GM21381 (cell line): ENCODE measurements around the gene KCNIP1.

ENCODE experiments used
- ATAC-seq: cut with Tn5 transposase; IDR thresholded peaks from one replicate; pipeline ENCODE4 v1.9.1; 2021; ENCODE audit warnings: mild to moderate bottlenecking, moderate library complexity; ENCODE audit not compliant: unreplicated experiment

KCNIP1 gene

DNA sequence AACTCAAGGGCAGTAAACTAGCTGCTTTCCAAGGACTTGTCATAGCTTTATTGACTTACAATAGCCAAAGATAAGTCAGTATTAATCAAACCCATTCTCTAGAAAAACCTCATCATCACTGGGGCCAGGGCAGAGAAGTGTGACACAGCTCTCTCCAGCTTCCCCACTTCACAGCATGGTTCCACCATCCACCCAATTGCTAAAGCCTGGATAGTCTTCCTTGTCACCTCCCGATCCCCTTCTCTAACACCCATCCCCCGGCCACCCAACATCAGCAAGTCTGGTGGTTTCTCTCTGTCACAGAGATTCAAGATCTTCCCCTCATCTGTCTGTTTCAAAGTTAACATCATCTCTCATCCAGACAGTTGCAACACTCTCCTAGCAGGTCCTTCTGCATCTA, 191.1 kb downstream of the KCNIP1 start:
- no peak for ATAC-seq

DNA sequence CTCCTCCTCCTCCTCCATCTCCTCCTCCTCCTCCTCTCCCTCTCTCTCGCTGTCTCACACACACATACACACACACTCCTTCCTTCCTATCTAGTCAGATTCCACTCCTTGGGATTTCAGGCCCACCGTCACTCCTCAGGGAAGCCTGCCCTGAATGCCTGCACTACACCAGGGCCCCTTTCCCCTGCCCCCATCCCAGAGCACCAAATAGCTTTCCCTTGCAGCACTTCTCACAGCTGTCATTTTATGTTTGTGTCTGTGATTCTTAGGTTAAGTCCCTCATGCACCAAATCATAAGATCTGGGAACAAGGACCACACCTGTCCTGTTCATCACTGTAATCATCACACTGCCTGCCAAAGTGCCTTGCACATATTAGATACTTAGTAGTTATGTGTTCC, 193.2 kb downstream of the KCNIP1 start:
- no peak for ATAC-seq

DNA sequence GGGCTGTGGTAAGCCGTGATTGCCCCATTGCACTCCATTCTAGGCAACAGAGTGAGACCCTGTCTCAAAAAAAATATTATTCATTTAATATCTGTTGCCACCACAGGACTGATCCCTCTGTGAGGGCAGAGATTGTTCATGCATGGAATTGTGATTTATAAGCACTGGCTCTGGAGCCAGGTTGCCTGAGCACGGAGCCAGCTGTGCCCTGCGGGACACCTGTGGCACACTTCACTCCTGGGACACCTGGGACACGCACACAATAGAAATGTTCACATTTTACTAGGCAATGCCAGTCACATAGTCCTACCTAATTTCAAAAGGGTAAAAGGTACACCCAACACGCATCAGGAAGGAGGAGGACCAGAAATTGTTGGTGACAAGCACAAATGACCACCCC, 196.7 kb downstream of the KCNIP1 start:
- no peak for ATAC-seq

GRCh38 chr5:170701334-170701733, 197.5 kb downstream of the KCNIP1 start:
- ATAC-seq: no peak

DNA sequence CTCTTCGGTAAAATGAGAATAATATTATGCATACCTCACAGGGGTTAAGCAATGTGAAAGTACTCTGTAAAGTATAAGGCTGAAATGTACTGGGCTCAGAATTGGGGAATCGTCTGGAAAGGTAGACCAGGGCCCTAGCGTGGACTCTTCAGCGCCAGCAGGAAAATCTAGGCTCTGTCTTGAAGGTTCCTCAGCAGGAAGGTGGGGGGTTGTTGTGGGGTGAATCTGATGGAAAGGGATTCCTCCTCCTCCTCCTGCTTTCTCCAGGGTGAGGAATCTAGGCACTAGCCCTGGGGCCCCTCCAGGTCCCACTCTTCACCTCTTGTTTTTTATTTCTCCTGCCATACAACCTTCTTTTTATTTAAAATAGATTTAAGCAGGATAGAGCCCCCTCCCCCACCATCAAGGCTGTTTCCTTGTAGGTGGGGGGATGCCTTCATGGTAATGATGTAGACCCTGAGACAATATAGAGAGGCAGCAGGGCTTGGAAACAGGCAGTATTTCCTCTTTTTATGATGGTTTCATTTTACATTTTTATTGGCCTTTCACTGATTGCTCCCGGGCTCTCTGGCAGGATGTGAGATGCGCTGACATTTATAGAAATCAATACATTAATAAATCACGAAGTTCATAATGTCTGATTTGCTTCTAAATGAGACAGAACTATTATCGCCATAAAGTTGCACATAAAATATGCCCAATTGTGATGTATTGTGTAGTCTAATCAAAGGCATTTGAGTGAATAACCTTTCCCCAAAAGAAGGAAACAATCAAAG, 200.8 kb downstream of the KCNIP1 start:
- no peak for ATAC-seq

GRCh38 chr5:170709640-170710039, 205.8 kb downstream of the KCNIP1 start:
- no peak for ATAC-seq

- ATAC-seq: no peak
These were observed 207.5 kb downstream of the KCNIP1 start for GRCh38 chr5:170711300-170711699.

GRCh38 chr5:170715141-170715540, 211.3 kb downstream of the KCNIP1 start:
- no peak for ATAC-seq

GRCh38 chr5:170716396-170716795, 212.6 kb downstream of the KCNIP1 start:
- ATAC-seq: no peak

- ATAC-seq: no peak
These were observed 215.7 kb downstream of the KCNIP1 start for GRCh38 chr5:170719551-170719950.

- ATAC-seq: no peak
These were observed 216.4 kb downstream of the KCNIP1 start for GRCh38 chr5:170720179-170720578.

GRCh38 chr5:170720984-170721383, 217.2 kb downstream of the KCNIP1 start:
- no peak for ATAC-seq

DNA sequence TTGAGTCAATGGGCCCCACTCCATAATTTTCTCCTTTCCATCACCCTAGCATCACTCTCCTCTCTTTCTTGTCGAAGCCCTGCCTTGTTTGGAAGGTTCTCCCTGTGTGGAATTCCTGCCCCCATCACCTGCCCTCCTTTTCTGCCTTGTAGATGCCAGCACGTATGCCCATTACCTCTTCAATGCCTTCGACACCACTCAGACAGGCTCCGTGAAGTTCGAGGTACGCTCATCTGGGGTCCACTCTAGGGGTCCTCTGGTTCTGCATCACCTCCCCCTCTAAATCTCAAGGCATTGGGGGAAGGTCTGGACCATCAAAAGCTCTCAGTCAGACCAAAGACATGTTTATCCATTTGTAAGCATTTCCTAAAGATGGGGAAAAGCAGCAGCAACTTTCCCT, 217.9 kb downstream of the KCNIP1 start:
- ATAC-seq: no peak

- ATAC-seq: no peak
These were observed 218.5 kb downstream of the KCNIP1 start for GRCh38 chr5:170722316-170722715.

DNA sequence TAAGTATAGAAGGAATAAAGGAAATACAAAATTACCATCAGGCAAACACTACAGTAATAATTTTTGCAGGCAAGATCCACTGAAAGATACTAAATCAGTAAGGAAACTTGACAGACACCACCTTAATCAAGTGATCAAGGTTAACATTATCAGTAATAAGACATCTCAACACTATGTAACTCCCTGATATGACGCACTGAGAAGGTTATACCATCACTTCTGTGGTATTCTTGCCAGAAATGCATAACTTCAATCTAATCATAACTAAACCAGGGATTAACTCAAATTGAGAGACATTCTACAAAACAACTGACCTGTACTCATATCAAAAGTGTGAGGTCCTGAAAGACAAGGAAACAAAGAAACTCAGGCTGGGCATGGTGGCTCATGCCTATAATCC, 227.2 kb downstream of the KCNIP1 start:
- no peak for ATAC-seq

- no peak for ATAC-seq
These were observed 228.9 kb downstream of the KCNIP1 start for GRCh38 chr5:170732685-170733084.

GRCh38 chr5:170736966-170737365, 233.1 kb downstream of the KCNIP1 start:
- ATAC-seq: no peak

DNA sequence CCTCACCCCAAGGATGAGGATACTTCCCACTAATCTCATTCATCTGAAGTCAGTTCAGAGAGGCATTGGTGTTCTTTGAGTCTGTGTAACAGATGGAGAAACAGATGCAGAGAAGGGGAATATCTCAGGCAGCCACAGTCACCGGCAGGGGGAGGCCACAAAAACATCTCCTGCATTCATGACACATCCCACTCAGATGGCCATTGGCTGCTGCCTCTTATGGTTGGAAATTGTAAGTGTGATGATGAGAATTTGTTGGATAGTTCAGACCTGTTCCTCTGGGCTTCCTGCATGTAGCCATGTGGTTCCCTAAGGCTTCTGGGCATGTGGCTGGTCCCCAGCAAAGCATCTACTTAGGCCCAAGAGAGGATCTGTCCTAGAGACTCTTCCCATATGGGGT, 233.8 kb downstream of the KCNIP1 start:
- no peak for ATAC-seq

DNA sequence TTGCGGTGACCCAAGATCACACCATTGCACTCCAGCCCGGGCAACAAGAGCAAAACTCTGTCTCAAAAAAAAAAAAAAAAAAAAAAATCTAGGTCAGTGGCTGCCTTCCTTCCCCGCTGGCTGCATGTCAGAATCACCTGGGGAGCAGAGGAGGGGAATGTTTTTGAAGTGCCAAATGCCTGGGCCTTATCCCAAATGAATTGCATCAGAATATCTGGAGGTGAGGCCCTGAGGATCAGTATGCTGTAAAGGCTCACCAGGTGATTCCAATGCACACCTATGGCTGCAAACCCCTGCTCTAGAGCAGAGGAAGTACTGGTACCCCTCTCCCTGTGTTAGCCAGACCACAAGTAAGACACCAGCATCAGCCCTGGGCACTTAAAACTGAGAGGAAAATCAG, 235.0 kb downstream of the KCNIP1 start:
- no peak for ATAC-seq

- ATAC-seq: no peak
These were observed 235.6 kb downstream of the KCNIP1 start for GRCh38 chr5:170739446-170739845.

DNA sequence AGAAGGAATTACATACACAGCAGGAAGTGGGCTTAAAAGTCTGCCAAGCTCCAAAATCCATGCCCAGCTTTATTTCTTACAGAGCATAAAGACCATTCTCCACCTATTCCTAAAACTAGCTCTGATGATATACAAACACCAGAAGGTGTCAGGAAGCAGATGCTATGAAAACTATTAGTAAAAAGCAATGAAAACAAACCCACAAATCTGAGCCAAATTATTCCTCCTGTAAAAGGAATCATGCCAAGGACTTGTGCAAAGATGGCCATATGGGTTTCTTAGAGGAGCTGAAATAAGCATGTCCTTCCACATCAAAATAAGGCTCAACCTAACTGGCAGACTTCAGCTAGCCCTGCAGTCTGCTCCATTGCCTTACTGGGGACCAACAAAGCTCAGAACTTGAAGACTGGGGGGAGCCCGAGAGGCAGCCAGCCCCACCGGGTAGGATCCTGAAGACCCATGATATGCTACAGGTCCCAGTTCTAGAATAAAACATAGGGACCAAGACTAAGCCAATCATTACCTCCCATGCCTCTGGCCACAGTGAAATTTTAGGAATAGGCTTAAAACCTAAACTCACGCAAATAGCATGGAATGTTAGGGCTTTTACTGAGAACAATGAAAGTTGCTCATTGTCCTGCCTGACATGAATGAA, 236.9 kb downstream of the KCNIP1 start:
- ATAC-seq: no peak

GRCh38 chr5:170741801-170742200, 238.0 kb downstream of the KCNIP1 start:
- ATAC-seq: no peak

DNA sequence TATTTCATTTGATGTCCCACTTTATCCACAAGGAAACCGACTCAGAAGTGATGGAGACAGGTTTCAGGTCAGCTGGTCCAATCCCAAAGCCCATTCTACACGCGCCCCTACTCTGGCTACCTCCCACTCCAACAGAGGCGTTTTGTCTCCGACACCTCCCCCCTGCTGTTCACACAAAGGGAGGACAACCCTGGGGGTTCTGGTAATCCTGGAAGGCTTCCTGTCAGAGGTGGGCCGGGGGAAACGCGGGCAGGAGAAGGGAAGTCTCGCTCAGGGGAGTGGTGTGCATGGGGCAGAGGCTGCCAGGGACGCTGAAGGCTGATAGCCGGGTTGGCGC, 240.0 kb downstream of the KCNIP1 start:
- no peak for ATAC-seq
